GM13977 (cell line): Measurements from ENCODE around the gene BAIAP2L2.

Source experiments
- DNase-seq: peaks from one replicate; pipeline ENCODE4 v3.0.0; 2012; ENCODE audit warnings: low spot score
- in situ Hi-C: fragments of 300-500 bp; cut with MboI; formaldehyde crosslinking; loops from one replicate; pipeline ENCODE4 v1.12.0; 2022; ENCODE audit warnings: low sequenced_read_pairs, low pct_unique_long_range_greater_than_20kb, mixed read lengths, inconsistent platforms; ENCODE audit not compliant: unreplicated experiment
- TF ChIP-seq, protein P1 (sequence below): IDR thresholded peaks from 2 replicates; pipeline ENCODE4 v1.5.1; 2012; ENCODE audit warnings: mild to moderate bottlenecking, control low read depth; ENCODE audit not compliant: insufficient read depth; ENCODE audit errors: extremely low read depth, missing control alignments

The BAIAP2L2 gene

DNA sequence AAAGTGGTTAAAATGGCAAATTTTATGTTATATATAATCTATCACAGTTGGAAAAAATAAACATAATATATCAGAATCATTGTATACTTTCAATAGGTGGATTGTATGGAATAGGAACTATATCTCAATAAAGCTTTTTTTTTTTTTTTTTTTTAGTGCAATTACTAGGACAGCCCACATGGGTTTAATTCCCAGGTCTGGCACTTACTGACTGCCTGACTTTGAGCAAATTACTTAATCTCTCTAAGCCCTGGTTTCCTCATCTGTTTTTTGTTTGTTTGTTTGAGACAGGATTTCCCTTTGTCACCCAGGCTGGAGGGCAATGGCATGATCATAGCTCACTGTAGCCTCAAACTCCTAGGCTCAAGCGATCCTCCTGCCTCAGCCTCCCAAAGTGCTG, 26.1 kb upstream of the BAIAP2L2 start:
- in situ Hi-C loops, result no loop called here
- TF ChIP-seq, protein P1, sequence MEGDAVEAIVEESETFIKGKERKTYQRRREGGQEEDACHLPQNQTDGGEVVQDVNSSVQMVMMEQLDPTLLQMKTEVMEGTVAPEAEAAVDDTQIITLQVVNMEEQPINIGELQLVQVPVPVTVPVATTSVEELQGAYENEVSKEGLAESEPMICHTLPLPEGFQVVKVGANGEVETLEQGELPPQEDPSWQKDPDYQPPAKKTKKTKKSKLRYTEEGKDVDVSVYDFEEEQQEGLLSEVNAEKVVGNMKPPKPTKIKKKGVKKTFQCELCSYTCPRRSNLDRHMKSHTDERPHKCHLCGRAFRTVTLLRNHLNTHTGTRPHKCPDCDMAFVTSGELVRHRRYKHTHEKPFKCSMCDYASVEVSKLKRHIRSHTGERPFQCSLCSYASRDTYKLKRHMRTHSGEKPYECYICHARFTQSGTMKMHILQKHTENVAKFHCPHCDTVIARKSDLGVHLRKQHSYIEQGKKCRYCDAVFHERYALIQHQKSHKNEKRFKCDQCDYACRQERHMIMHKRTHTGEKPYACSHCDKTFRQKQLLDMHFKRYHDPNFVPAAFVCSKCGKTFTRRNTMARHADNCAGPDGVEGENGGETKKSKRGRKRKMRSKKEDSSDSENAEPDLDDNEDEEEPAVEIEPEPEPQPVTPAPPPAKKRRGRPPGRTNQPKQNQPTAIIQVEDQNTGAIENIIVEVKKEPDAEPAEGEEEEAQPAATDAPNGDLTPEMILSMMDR, result no peak
- no peak for DNase-seq

- TF ChIP-seq, protein P1, result no peak
- in situ Hi-C loops, result no loop called here
- no peak for DNase-seq
These were observed 24.7 kb upstream of the BAIAP2L2 start for GRCh38 chr22:38135133-38135706.

- TF ChIP-seq, protein P1, result no peak
- no peak for DNase-seq
- in situ Hi-C loops, result no loop called here
These were observed 22.8 kb upstream of the BAIAP2L2 start for GRCh38 chr22:38133331-38133730.

- DNase-seq, result no peak
- in situ Hi-C loops, result no loop called here
- TF ChIP-seq, protein P1, result no peak
These were observed 22.3 kb upstream of the BAIAP2L2 start for GRCh38 chr22:38132794-38133193.

- in situ Hi-C loops, result no loop called here
- no peak for DNase-seq
- TF ChIP-seq, protein P1, result no peak
These were observed 21.7 kb upstream of the BAIAP2L2 start for GRCh38 chr22:38132136-38132535.

- in situ Hi-C loops, result no loop called here
- TF ChIP-seq, protein P1, result no peak
- DNase-seq, result no peak
These were observed 20.9 kb upstream of the BAIAP2L2 start for GRCh38 chr22:38131399-38131798.
